ENCODE results near the gene R3HDM1.

- no peak for TF ChIP-seq MAX (IDR thresholded peaks at IDR 0.05)
- no peak for TF ChIP-seq CTCF (IDR thresholded peaks at IDR 0.05)
Observed at GRCh38 chr2:135612319-135612718, 81.0 kb downstream of the R3HDM1 start.

Data from A549 (cell line).